Heart left ventricle (tissue), 13 donors: ENCODE measurements around the gene NFIC.

Experiments
- CTCF ChIP-seq, 12 donors: fragments of 200-600 bp; sonication (generic) in 4 of 12; IDR thresholded peaks; one replicate each; pipeline versions ENCODE4 v1.5.0 to v1.8.0; 2018 to 2022; ENCODE audit warnings: antibody characterized with exemption in 12 of 12, mild to moderate bottlenecking in 5 of 12
- POLR2A ChIP-seq, 2 donors: fragments of 450-650 bp; IDR thresholded peaks; one replicate each; pipeline ENCODE4 v1.6.1; 2017; ENCODE audit warnings: antibody characterized with exemption in 2 of 2, mild to moderate bottlenecking in 2 of 2, moderate library complexity in 2 of 2
- donor health status: ischemic (EF 13 %, LVEDD 7.1; RV severe dilation, severe dysfunction).
- donor health status: DM: no; HTN: yes; CAD: no.
- donor health status: DM: no; HTN: no; CAD: no.
- donor health status: ischemic (EF 25% LVEDD 6.9; RV normal size, moderate dysfunction).
- donor health status: ischemic (EF 25% LVEDD 5.7; RV mildly dilated, moderate dysfunction).
- donor health status: ischemic (EF 35%, LVEDD 5.7; RV mildly dilated, moderate dysfunction).
- donor health status: nonischemic (EF 11% LVEDD 7.7; RV severe dilation, severe dysfunction).
- donor health status: DM: yes; HTN: yes; CAD: no.
- donor health status: PGD.
- donor health status: ischemic (EF 29% LVEDD 5.4; RV normal size, mild dysfunction).
- donor health status: nonischemic (EF 23%, LVEDD 6.1; RV moderate dilation, normal function).

- no peak for TF ChIP-seq CTCF (IDR thresholded peaks at IDR 0.05)
- no peak for TF ChIP-seq POLR2A (IDR thresholded peaks at IDR 0.05)
Measured at GRCh38 chr19:3433313-3433712, 66.9 kb downstream of the NFIC start.
